NCI-H1436 (cell line): ENCODE results near the gene ITGB1.

Source experiments
- DNase-seq: peaks from one replicate; lab custom pipeline; 2025; lab: John Stamatoyannopoulos, UW

Gene ITGB1

DNA sequence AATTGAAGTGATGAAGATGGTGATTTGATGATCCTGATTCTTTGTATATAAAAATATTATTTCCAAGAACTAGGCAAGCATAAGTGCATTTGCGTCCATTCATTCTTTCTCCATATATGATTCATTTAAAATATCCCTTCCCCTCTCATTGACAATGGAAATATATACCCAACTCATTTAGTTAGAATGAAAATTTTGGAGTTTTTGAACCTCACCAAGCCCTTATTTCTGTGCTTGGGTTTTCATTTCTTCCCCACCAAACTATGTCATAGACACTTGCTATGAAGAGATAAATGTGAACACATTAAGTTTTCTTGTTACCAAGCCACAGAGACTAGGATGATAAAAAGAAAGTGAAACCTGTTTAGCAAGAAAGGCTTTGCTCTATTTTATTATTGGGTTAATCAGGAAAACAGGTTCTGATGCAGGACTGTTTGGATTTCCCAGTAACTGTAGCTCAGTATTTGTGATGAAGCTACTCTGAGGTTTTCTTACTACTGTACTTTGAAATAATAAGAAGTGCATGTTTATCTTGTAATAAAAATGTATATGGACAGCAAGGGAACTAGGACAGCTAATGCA, 68.3 kb downstream of the ITGB1 start:
- DNase-seq, result no peak

DNA sequence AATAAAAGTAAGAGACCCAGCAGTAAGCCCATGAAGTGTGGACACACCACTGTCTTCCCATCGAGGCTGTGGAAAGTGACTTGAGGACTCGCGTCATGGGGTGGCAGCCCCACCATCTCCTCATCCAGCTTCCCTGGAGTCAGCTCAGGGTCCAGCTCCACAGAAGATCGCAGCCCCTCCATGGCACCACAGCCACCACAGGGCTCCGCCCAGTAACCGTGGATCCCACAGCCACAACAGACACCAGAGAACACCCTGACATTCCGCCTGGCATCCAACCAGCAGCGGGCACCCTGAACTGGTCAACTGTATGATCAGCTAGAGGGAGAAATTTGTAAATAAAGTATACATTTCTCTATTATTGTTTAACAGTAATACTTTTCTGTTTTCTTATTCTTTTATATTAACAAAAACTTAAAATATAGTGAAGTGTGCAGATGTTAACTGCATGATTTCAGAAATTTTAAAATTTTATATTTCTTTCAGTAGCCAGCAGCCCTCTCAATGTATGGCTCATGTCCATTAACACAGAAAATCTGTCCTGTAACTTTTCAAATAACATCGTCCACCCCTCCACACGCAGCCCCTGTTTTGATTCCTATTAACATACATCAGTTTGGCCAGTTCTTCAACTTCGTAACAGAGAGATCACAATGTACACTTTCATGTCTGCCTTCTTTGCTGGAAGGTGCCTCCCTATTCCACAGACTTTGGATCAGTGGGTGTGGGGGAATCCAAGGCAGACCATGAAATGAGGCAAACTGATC, 69.7 kb downstream of the ITGB1 start:
- DNase-seq, result no peak

DNA sequence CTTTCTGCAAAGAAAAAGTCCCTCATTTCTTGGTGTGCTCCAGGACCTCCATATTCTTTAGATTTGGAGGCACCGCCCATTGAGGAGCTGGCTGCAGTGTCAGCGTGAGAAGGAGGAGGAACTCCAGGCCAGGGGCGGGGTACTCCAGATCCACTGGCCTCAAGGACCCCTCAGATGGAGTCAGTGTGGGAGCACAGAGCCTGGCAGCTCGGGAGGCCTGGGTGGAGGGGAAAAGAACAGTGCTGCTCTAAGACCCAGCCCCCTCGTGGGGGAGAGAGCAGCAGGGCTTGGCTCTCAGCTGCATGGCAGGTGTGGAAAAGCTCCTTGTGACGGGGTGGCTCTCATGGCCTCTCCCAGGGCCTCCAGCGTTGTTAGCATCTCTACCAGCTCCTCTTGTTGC, 70.5 kb downstream of the ITGB1 start:
- no peak for DNase-seq

DNA sequence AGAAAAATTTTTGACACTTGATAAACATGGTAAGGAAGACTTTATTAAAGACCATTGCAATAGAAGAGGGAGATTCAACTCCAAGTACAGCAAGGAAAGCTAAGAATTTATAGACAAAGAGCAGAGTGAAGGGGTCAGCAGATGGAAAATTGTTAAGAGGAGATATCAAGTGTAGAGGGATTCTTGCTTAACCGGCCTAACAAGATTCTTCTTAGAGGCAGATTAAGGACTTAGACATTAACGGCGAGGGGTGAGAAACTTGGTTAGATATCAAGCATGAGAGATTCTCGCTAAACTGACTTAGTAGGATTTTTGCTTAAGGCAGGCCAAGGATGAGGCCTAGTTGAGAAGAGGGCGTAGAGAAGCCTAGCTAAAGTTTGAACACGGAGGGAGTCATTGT, 76.0 kb downstream of the ITGB1 start:
- DNase-seq, result no peak

DNA sequence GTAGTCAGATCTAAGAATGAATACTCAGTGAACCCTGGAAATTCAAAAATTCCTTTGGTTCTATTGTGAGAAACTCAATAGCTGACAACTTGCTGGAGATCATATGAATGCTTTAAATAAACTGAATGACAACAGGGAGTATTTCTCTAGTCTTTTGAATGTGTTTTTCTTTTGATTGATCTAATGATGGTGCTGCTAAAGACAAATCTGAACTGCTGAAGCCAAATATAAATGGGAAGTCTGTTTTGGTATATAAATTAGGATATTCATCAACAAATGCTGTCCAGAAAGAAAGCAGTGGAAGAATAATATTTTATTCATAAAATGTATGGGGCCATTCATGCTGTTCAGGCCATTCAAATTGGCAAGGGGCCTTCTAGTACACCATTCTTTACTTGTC, 79.4 kb downstream of the ITGB1 start:
- DNase-seq, result no peak

DNA sequence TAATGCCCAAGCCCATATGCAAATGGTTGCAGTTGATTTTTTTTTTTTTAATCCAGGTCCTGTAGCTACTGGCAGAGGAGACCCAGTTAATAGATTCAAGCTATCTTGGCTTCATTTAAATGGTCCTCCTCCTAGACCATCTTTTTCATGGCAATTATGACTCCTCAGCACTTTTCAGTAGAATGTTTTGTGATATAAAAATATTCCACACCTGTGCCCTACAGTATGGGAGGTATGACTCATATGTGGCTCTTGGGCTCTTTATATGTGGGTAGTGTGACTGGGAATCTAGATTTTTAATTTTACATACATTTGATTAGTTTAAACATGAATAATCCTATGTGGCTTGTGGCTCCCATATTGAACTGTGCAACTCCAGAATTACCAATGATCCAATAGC, 80.1 kb downstream of the ITGB1 start:
- DNase-seq, result no peak

DNA sequence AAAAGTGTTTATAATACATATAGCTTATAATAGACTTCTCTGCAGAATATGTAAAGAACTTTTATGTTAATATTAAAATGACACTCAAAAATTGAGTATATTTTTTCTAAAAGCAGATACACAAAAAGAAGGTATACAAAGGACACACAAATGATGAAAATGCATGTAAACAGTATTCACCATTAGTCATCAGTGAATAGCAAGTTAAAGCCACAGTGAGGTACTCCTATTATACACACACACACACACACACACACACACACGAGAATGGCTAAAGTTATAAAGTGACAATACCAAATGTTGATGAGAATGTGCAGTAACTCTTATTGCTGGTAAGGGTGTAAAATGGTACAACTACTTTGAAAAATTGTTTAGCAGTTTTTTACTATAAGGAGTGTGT, 92.9 kb downstream of the ITGB1 start:
- DNase-seq, result no peak

DNA sequence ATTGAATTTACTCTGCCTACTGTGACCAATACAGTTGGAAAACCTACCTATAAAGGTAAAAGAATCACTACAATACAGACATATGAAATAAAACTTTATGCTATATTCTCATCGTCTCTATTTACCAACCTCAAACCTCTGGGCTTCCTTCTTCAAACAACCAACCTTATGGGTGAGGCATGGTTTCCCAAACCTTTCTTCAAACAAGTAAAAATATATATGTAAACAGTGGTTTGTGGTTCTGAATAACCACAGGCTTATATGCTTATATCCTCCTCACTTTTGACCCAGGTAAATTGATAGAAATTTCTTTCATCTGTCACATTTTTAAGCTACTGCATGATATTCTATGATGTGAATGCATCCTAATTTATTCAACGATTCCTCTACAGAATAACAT, 103.6 kb downstream of the ITGB1 start:
- no peak for DNase-seq

DNA sequence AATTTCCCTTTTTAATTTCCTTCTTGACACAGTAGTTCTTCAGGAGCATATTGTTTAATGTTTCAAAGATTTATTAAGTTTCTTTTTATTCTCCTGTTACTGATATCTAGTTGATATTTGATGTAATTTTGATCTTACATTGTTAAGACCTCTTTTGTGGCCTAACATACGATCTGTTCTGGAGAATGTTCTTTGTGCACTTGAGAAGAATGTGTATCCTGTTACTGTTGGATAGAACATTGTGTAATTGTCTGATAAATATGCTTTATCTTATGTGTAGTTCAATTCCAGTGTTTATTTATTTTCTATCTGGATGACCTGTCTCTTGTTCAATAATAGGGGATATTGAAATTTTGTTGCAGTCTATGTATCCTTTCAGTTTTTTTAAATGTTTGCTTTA, 106.7 kb downstream of the ITGB1 start:
- DNase-seq, result no peak
